Peyer's patch (tissue), 4 donors: ENCODE measurements around the gene TGM6.

Source experiments
- POLR2A ChIP-seq, 2 donors: fragments of 450-650 bp; IDR thresholded peaks; one replicate each; pipeline ENCODE4 v1.5.1; 2017; ENCODE audit warnings: antibody characterized with exemption in 2 of 2, mild to moderate bottlenecking in 2 of 2, moderate library complexity in 2 of 2
- TF ChIP-seq, protein P1 (sequence below), 6 experiments: fragments of 450-650 bp in 4 of 6; fragments of 200-600 bp in 2 of 6; sonication (generic) in 1 of 6; IDR thresholded peaks; one replicate each; pipeline ENCODE4 v1.5.1; 2017 to 2019; ENCODE audit warnings: antibody characterized with exemption in 6 of 6, mild to moderate bottlenecking in 3 of 6, moderate library complexity in 1 of 6

DNA sequence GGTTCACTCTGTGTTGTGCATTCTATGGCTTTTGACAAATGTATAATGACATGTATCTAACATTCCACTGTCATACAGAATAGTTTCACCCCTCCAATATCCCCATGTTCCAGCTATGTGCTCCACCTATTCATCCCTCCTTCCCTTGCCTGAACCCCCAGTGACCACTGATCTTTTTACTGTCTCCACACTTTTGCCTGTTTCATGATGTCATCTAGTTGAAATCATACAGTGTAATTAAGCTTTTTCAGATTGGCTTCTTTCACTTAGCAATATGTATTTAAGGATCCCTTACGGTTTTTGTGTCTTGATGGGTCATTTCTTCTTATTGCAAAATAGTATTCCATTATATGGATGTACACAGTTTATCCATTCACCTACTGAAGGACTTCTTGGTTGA, 39.8 kb downstream of the TGM6 start:
- TF ChIP-seq, protein P1, sequence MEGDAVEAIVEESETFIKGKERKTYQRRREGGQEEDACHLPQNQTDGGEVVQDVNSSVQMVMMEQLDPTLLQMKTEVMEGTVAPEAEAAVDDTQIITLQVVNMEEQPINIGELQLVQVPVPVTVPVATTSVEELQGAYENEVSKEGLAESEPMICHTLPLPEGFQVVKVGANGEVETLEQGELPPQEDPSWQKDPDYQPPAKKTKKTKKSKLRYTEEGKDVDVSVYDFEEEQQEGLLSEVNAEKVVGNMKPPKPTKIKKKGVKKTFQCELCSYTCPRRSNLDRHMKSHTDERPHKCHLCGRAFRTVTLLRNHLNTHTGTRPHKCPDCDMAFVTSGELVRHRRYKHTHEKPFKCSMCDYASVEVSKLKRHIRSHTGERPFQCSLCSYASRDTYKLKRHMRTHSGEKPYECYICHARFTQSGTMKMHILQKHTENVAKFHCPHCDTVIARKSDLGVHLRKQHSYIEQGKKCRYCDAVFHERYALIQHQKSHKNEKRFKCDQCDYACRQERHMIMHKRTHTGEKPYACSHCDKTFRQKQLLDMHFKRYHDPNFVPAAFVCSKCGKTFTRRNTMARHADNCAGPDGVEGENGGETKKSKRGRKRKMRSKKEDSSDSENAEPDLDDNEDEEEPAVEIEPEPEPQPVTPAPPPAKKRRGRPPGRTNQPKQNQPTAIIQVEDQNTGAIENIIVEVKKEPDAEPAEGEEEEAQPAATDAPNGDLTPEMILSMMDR (IDR thresholded peaks at IDR 0.05) = no peak
- TF ChIP-seq POLR2A (IDR thresholded peaks at IDR 0.05) = no peak
